Activated CD4-positive, CD25-positive, alpha-beta regulatory T cell (primary cell): ENCODE data around the gene CASK.
A peak's percentile ranks its signal among the peaks of the same experiment; 100 is the strongest.

ENCODE experiments used
- DNase-seq, 4 experiments: peaks; one replicate each; lab custom pipeline; 2025; lab: John Stamatoyannopoulos, UW

Gene CASK

GRCh38 chrX:41559235-41560052 is 363.9 kb downstream of the CASK start:
- DNase-seq: no peak

GRCh38 chrX:41558531-41558930 is 364.8 kb downstream of the CASK start:
- no peak for DNase-seq

- no peak for DNase-seq
These were observed 366.4 kb downstream of the CASK start for GRCh38 chrX:41556958-41557357.

- no peak for DNase-seq
These were observed 369.7 kb downstream of the CASK start for GRCh38 chrX:41553688-41554087.

GRCh38 chrX:41548411-41548810 is 374.9 kb downstream of the CASK start:
- DNase-seq: no peak

GRCh38 chrX:41543668-41544067 is 379.7 kb downstream of the CASK start:
- no peak for DNase-seq

- DNase-seq: no peak
These were observed 380.3 kb downstream of the CASK start for GRCh38 chrX:41543025-41543424.

- no peak for DNase-seq
These were observed 380.8 kb downstream of the CASK start for GRCh38 chrX:41542536-41542935.

GRCh38 chrX:41542135-41542534 is 381.2 kb downstream of the CASK start:
- no peak for DNase-seq

GRCh38 chrX:41541386-41541785 is 382.0 kb downstream of the CASK start:
- no peak for DNase-seq

GRCh38 chrX:41538707-41539106 is 384.6 kb downstream of the CASK start:
- DNase-seq: no peak

- DNase-seq: no peak
These were observed 393.3 kb downstream of the CASK start for GRCh38 chrX:41530085-41530484.

- DNase-seq: no peak
These were observed 394.1 kb downstream of the CASK start for GRCh38 chrX:41529221-41529620.

GRCh38 chrX:41528784-41529183 is 394.6 kb downstream of the CASK start:
- DNase-seq: no peak

- DNase-seq: no peak
These were observed 396.4 kb downstream of the CASK start for GRCh38 chrX:41526925-41527324.

- DNase-seq: no peak
These were observed 397.1 kb downstream of the CASK start for GRCh38 chrX:41526271-41526670.

- no peak for DNase-seq
These were observed 400.7 kb downstream of the CASK start for GRCh38 chrX:41522671-41523070.

- no peak for DNase-seq
These were observed 401.3 kb downstream of the CASK start for GRCh38 chrX:41522081-41522480.

- no peak for DNase-seq
These were observed 403.9 kb downstream of the CASK start for GRCh38 chrX:41519468-41519867.

GRCh38 chrX:41518841-41519220 is 404.5 kb downstream of the CASK start:
- no peak for DNase-seq

- DNase-seq: peak in 1 of 4 experiments; percentile 1
These were observed 405.1 kb downstream of the CASK start for GRCh38 chrX:41518127-41518840.

GRCh38 chrX:41516999-41517765 is 406.2 kb downstream of the CASK start:
- DNase-seq: no peak

- DNase-seq: no peak
These were observed 406.9 kb downstream of the CASK start for GRCh38 chrX:41516456-41516855.
